K562 (cell line): ENCODE data around the gene RAD23B. TPM values are rescaled to one million over a fixed set of nuclear protein-coding genes. Genes with fewer than 3 reads are reported as not detected.

Experiments
- ATAC-seq: fragments of 200-7000 bp; cut with Tn5 transposase; 3 replicates; pipeline ENCODE4 v1.9.1; 2020; ENCODE audit warnings: moderate library complexity
- BruUV-seq: library from RNA; stranded (reverse); fragments of 400-500 nt; replicated peaks from 2 replicates; lab custom pipeline; 2021; lab: Mats Ljungman, UMichigan
- CTCF ChIA-PET: fragments of 300-600 bp; formaldehyde crosslinking; extraction: SDS; loops from one replicate; lab custom pipeline; 2021; ENCODE audit warnings: low intra/inter-chr PET ratio; lab: Yijun Ruan, JAX
- POLR2A ChIA-PET: fragments of 300-600, 350-650 bp; sonication (Branson Sonifier 250); formaldehyde crosslinking; extraction: SDS; loops from one replicate; lab custom pipeline; 2021; ENCODE audit warnings: antibody characterized with exemption, inconsistent platforms; lab: Yijun Ruan, JAX
- DNase-seq, 4 experiments: peaks; one replicate each; pipeline versions ENCODE4 v3.0.0 to v3.0.0-alpha.2; 2011 to 2018; ENCODE audit warnings: low spot score in 3 of 4, mixed read lengths in 3 of 4; ENCODE audit errors: extremely low read depth in 1 of 4
- FAIRE-seq: peaks from 2 replicates; lab custom pipeline; 2011; peaks lifted over from hg19 to GRCh38; lab: Jason Lieb, UNC
- H2AFZ ChIP-seq: 2 replicates; pipeline ENCODE4 v1.6.0; 2011; ENCODE audit warnings: low read depth, low read length, control low read depth, inconsistent platforms
- H3K27ac ChIP-seq: fragments of 200-600 bp; 3 replicates; pipeline ENCODE4 v1.8.0; 2011; ENCODE audit warnings: low read depth, mild to moderate bottlenecking, control low read depth, inconsistent platforms, low read length, moderate library complexity, mixed read lengths; ENCODE audit errors: extremely low read depth
- H3K27me3 ChIP-seq, 2 experiments: fragments of 300-600 bp in 1 of 2; 2 replicates in 1 of 2; 3 replicates in 1 of 2; pipeline versions ENCODE4 v1.6.0 to v1.8.0; 2011; ENCODE audit warnings: inconsistent platforms in 2 of 2, low read length in 2 of 2, mild to moderate bottlenecking in 1 of 2, mixed read lengths in 1 of 2, moderate library complexity in 1 of 2; ENCODE audit not compliant: control insufficient read depth in 2 of 2, insufficient read depth in 2 of 2
- H3K36me3 ChIP-seq: fragments of 300-600 bp; 3 replicates; pipeline ENCODE4 v1.8.0; 2011; ENCODE audit warnings: mild to moderate bottlenecking, low read length, inconsistent platforms; ENCODE audit not compliant: control insufficient read depth, insufficient read depth
- H3K4me1 ChIP-seq, 2 experiments: fragments of 200-600 bp in 1 of 2; replicated peaks in 1 of 2; 2 replicates in 1 of 2; 3 replicates in 1 of 2; pipeline versions ENCODE4 v1.5.1 to v1.8.0; 2011; ENCODE audit warnings: inconsistent platforms in 2 of 2, low read length in 2 of 2, mild to moderate bottlenecking in 1 of 2, mixed read lengths in 1 of 2, moderate library complexity in 1 of 2; ENCODE audit not compliant: control insufficient read depth in 2 of 2, insufficient read depth in 2 of 2
- H3K4me2 ChIP-seq: 2 replicates; pipeline ENCODE4 v1.6.1; 2011; ENCODE audit warnings: low read length, control low read depth, inconsistent platforms, mixed read lengths; ENCODE audit not compliant: insufficient read depth
- H3K4me3 ChIP-seq: fragments of 200-600 bp; sonication (generic), shearing (Covaris generic); 2 replicates; pipeline ENCODE4 v1.5.1; 2016; ENCODE audit warnings: control low read depth, inconsistent platforms
- H3K79me2 ChIP-seq: fragments of 200-600 bp; 3 replicates; pipeline ENCODE4 v1.8.0; 2011; ENCODE audit warnings: low read length, inconsistent platforms; ENCODE audit not compliant: control insufficient read depth, insufficient read depth
- H3K9ac ChIP-seq, 2 experiments: 2 replicates each; pipeline versions ENCODE4 v1.6.0 to v1.6.1; 2011; ENCODE audit warnings: low read depth in 2 of 2, low read length in 2 of 2, control low read depth in 1 of 2, inconsistent platforms in 1 of 2, mild to moderate bottlenecking in 1 of 2, mixed read lengths in 1 of 2; ENCODE audit not compliant: insufficient read depth in 1 of 2
- H3K9me1 ChIP-seq: one replicate; pipeline ENCODE4 v1.6.0; 2011; ENCODE audit warnings: inconsistent platforms, mild to moderate bottlenecking, low read length, moderate library complexity; ENCODE audit not compliant: control insufficient read depth, insufficient read depth
- H3K9me3 ChIP-seq: replicated peaks from 2 replicates; pipeline ENCODE4 v1.5.1; 2011; ENCODE audit warnings: low read depth, low read length, inconsistent platforms; ENCODE audit not compliant: control insufficient read depth, insufficient read depth
- H4K20me1 ChIP-seq: replicated peaks from 2 replicates; pipeline ENCODE4 v1.6.1; 2011; ENCODE audit warnings: low read length, inconsistent platforms, mixed read lengths; ENCODE audit not compliant: control insufficient read depth, insufficient read depth
- CHD4 ChIP-seq: fragments of 200-600 bp; sonication (generic); IDR thresholded peaks from 3 replicates; pipeline ENCODE4 v1.6.1; 2012; ENCODE audit warnings: low read depth, mild to moderate bottlenecking, mixed read lengths, low read length, inconsistent platforms; ENCODE audit not compliant: insufficient read depth, insufficient replicate concordance, poor library complexity, severe bottlenecking
- GABPB2 ChIP-seq: fragments of 250-450 bp; sonication (Bioruptor Pico); conservative IDR thresholded peaks from 2 replicates; pipeline ENCODE4 v1.5.1; 2021; ENCODE audit warnings: mild to moderate bottlenecking
- NEUROD1 ChIP-seq: fragments of 150-350 bp; IDR thresholded peaks from 2 replicates; pipeline ENCODE4 v1.6.1; 2014; ENCODE audit warnings: borderline replicate concordance, low read length, low read depth; ENCODE audit not compliant: partially characterized antibody
- RBFOX2 ChIP-seq: fragments of 200-400 bp; formaldehyde crosslinking; IDR thresholded peaks from 2 replicates; pipeline ENCODE4 v1.6.1; 2017; ENCODE audit warnings: low read depth, mild to moderate bottlenecking, low read length, moderate library complexity
- RHOXF2B ChIP-seq: fragments of 250-450 bp; sonication (Bioruptor Pico); conservative IDR thresholded peaks from 2 replicates; pipeline ENCODE4 v1.5.1; 2021
- STAT5A ChIP-seq: IDR thresholded peaks from 2 replicates; pipeline ENCODE4 v1.6.1; 2012; ENCODE audit warnings: low read length, inconsistent platforms, borderline replicate concordance
- WGBS: fragments of 100-300 bp; shearing (Covaris generic); methylation state at CpG from one replicate; pipeline ENCODE4 v1.1.6; 2016; ENCODE audit warnings: low coverage, mixed read lengths; ENCODE audit not compliant: insufficient coverage; ENCODE audit errors: missing lambda C conversion rate; 5-methylcytosine and 5-hydroxymethylcytosine counted together
- in situ Hi-C: fragments of 300-500 bp; cut with MboI; formaldehyde crosslinking; loops from 4 replicates; pipeline ENCODE4 v1.15.0; 2018; ENCODE audit warnings: inconsistent platforms, mixed read lengths
- intact Hi-C: fragments of 100-400 bp; cut with micrococcal nuclease; formaldehyde crosslinking; loops from 2 replicates; pipeline ENCODE4 v1.14.2; 2022
- polyA plus RNA-seq, 8 experiments: library from polyadenylated mRNA; depleted of rRNA in 4 of 8; stranded (reverse) in 5 of 8; unstranded in 3 of 8; fragments of >200 nt; fragmentation: Nextera tagmentation in 2 of 8; fragmentation: Illumina TruSeq in 1 of 8; extraction: Ambion mirVana in 2 of 8; extraction: Trizol in 1 of 8; gene quantifications; 2 replicates each; pipeline versions ENCODE4 v1.2.1 to v1.2.3, GENCODE V29; 2011 to 2014; ENCODE audit warnings: inconsistent platforms in 1 of 8, missing spikeins in 1 of 8
- total RNA-seq, 7 experiments: library from RNA; depleted of rRNA in 6 of 7; stranded (reverse); fragments of >200 nt in 6 of 7; fragmentation: Illumina TruSeq in 2 of 7; extraction: Trizol in 2 of 7; gene quantifications; 2 replicates each; pipeline versions ENCODE4 v1.2.1 to v1.2.3, GENCODE V29; 2011 to 2021; ENCODE audit warnings: low replicate concordance in 1 of 7
- TF ChIP-seq, protein P1 (sequence below): sonication (generic); formaldehyde crosslinking; IDR thresholded peaks from 2 replicates; pipeline ENCODE4 v1.8.1; 2022; ENCODE audit warnings: missing genetic modification reagents
- TF ChIP-seq, protein P2 (sequence below): fragments of 450-650 bp; conservative IDR thresholded peaks from 2 replicates; pipeline ENCODE4 v1.6.1; 2016; ENCODE audit warnings: missing genetic modification characterization, low read depth, mild to moderate bottlenecking, missing compliant biosample characterization, moderate library complexity
- TF ChIP-seq, protein P3 (sequence below): conservative IDR thresholded peaks from 2 replicates; pipeline ENCODE4 v1.6.1; 2011; ENCODE audit warnings: low read depth, mild to moderate bottlenecking, low read length; ENCODE audit not compliant: control insufficient read depth

The RAD23B gene
- total and polyA plus RNA-seq, 9 of the 15 experiments (the other 6 are each of a cell fraction or from before 2014, with no cell fraction given), result 14.5 to 184 (median 114) TPM

DNA sequence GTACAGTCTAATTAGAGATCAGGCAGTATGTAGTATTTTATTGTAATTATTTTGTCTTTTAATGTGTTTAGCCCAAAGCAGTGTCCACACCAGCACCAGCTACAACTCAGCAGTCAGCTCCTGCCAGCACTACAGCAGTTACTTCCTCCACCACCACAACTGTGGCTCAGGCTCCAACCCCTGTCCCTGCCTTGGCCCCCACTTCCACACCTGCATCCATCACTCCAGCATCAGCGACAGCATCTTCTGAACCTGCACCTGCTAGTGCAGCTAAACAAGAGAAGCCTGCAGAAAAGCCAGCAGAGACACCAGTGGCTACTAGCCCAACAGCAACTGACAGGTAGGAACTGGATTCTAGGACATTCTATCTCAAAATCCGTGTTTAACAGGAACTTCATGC lies 23.2 kb downstream of the RAD23B start:
- no TSS peak for BruUV-seq
- H3K27ac ChIP-seq, result no peak overlapping the region
- H4K20me1 ChIP-seq, result peaks cover 7% of the 10 kb centered on the region; the same call in 1 of the 2 replicates
- in situ Hi-C loops (no loop called here), intact Hi-C loops (no loop called here)
- H2AFZ ChIP-seq, result no peak overlapping the region
- FAIRE-seq (no peak), DNase-seq (no peak), ATAC-seq (no peak)
- no peaks in the 10 kb centered on the region for H3K27me3 ChIP-seq
- peaks cover 91% of the 10 kb centered on the region for H3K36me3 ChIP-seq
- CTCF ChIA-PET, result no interaction called here
- peak overlapping the region in 1 of 2 experiments; percentile 26; a peak in 1 of 4 replicates for H3K9ac ChIP-seq
- no peaks in the 10 kb centered on the region for H3K9me3 ChIP-seq
- WGBS, result 88% methylated on average over 2 of the region's 2 CpGs
- H3K4me3 ChIP-seq, result no peak overlapping the region
- H3K4me1 ChIP-seq, result no peaks in the 10 kb centered on the region
- POLR2A ChIA-PET, result interaction anchor here (1.0 kb wide), 1 partner anchor 20 kb away, joined by 3 read pairs; no protein-coding TSS in a partner anchor
- no peaks in the 10 kb centered on the region for H3K9me1 ChIP-seq
- TF ChIP-seq, protein P1, sequence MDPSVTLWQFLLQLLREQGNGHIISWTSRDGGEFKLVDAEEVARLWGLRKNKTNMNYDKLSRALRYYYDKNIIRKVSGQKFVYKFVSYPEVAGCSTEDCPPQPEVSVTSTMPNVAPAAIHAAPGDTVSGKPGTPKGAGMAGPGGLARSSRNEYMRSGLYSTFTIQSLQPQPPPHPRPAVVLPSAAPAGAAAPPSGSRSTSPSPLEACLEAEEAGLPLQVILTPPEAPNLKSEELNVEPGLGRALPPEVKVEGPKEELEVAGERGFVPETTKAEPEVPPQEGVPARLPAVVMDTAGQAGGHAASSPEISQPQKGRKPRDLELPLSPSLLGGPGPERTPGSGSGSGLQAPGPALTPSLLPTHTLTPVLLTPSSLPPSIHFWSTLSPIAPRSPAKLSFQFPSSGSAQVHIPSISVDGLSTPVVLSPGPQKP (CRISPR knock-in tag), result no peak
- no peak for TF ChIP-seq CHD4
- no peak for TF ChIP-seq RBFOX2
- TF ChIP-seq GABPB2 (CRISPR knock-in tag), result no peak
- TF ChIP-seq, protein P2, sequence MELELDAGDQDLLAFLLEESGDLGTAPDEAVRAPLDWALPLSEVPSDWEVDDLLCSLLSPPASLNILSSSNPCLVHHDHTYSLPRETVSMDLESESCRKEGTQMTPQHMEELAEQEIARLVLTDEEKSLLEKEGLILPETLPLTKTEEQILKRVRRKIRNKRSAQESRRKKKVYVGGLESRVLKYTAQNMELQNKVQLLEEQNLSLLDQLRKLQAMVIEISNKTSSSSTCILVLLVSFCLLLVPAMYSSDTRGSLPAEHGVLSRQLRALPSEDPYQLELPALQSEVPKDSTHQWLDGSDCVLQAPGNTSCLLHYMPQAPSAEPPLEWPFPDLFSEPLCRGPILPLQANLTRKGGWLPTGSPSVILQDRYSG, result no peak
- TF ChIP-seq NEUROD1, result no peak
- TF ChIP-seq, protein P3, sequence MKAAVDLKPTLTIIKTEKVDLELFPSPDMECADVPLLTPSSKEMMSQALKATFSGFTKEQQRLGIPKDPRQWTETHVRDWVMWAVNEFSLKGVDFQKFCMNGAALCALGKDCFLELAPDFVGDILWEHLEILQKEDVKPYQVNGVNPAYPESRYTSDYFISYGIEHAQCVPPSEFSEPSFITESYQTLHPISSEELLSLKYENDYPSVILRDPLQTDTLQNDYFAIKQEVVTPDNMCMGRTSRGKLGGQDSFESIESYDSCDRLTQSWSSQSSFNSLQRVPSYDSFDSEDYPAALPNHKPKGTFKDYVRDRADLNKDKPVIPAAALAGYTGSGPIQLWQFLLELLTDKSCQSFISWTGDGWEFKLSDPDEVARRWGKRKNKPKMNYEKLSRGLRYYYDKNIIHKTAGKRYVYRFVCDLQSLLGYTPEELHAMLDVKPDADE, result no peak
- TF ChIP-seq STAT5A, result no peak
- TF ChIP-seq RHOXF2B (CRISPR knock-in tag), result no peak
- peaks cover 93% of the 10 kb centered on the region for H3K79me2 ChIP-seq
- no peak overlapping the region for H3K4me2 ChIP-seq
